HG03108 (cell line): Measurements from ENCODE around the gene VPS35L.

Experiments used
- ATAC-seq: cut with Tn5 transposase; IDR thresholded peaks from one replicate; pipeline ENCODE4 v1.9.1; 2021; ENCODE audit warnings: moderate library complexity; ENCODE audit not compliant: unreplicated experiment

The VPS35L gene

DNA sequence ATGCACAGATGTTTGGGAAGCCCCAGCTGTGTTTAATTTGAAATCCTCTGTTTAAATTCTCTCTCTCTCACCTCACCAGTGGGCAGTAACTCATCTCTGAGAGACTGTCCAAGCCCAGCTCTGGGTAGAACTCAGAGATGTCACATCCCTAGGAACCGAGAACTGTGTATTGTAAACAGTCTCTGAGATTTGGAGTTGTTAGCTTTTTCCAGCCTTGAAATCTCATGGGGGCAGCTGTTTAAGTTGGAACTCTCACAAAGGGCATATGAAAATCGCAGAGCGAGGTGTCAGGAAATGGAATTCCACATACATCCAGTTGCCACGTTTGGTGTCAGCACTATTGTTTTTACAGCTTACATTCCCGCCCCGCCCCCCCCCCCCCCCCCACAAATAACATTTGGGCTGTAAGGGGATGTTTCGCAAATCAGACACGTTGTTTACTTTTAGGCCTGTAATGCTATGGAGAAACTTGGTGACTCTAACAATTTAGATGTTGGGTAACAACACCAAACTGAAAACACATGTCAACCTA, 34.3 kb downstream of the VPS35L start:
- no peak for ATAC-seq

DNA sequence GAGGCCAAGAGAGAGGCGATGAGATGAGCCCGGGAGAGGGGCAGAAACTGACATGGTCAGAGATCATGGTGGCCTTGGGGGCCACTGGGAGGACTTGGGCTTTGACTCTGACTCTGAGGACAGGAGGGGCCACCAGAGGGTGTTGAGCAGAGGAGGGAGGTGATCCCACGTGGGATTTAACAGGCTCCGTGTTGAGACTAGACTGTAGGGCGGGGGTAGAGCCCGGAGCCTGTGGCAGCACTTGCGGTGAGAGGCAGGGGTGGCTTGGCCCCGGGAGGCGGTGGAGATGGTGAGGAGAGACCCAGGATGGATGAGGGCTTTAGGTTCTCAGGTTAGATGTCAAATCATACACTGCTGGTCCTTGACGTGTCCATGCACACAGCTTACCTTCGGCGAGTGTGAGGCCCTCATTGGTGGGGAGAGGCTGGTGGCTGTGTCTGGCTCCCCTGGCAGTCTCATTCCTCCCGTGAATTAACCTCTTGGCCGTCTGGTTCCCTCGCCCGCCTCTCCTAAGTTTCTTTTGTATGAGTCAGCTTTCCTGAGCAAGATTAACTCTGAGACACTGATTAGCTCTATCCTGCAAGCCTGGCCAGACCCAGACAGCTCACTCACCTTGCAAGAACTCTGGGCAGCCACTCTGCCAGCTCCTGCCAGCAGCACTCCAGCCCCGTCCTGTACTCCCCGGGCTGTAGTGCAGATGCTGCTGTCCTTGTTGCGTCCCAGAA, 39.7 kb downstream of the VPS35L start:
- no peak for ATAC-seq

DNA sequence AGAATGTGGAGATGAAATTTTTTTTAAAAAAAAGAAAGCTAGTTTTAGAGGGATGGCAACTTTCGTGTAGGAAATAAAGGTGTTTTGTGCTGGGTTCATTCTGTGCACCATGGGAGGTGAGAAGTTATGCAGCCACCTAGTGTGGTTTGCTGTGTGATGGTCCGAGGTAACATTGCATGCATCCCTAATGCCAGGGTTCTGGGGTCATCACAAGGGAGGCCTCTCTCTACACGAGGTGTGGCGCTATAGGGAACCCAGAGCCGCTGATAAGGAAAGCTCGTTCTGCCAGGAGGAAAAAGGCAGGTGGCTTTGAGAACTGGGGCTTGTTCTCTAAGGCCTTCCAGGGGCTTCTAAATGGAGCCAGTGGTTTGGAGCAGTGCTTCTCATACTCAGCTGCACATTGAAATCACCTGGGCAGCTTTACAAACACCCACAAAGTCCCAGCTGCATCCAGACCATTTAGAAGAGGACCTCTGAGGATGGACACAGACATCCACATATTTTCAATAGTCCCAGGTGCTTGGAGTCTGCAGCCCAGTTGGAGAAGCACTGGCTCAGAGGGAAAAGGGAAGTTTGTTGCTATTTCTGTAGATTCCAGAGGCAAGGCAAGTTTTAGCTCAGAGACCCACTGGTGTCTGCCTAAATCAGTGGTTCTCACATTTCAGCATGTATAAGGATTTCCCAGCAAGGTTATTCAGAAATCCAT, 43.5 kb downstream of the VPS35L start:
- ATAC-seq: no peak

DNA sequence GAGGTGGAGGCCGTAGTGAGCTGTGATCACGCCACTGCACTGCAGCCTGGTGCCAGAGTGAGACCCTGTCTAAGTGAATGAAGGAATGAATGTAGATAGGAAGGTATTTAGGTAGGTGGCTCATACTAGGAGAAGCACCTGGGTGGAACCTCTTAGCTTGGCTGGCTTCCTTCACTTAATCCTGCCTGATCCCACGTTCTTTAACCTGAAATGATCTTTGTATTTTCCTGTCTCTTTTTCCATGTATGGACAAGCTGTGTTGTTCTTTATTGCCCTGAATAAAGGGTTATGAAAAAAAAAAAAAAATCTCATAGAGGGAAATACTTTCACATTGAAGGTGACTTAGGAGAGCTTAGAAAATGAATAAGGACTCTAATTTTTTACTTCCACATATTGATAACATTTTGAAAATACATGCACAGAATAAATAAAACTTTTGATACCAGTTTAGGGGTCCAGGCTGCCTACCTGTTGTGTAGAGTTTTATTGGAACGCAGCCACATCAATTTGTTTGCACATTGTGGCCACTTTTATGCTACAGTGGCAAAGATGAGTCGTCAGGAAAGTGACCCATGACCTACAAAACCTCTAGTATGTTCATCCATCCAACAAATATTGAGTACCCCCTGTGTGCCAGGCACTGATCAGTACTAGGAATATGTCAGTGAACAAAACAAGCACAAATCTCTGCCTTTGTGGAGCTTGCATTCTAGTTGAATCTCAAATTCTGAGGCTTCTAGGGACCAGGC, 44.6 kb downstream of the VPS35L start:
- no peak for ATAC-seq

DNA sequence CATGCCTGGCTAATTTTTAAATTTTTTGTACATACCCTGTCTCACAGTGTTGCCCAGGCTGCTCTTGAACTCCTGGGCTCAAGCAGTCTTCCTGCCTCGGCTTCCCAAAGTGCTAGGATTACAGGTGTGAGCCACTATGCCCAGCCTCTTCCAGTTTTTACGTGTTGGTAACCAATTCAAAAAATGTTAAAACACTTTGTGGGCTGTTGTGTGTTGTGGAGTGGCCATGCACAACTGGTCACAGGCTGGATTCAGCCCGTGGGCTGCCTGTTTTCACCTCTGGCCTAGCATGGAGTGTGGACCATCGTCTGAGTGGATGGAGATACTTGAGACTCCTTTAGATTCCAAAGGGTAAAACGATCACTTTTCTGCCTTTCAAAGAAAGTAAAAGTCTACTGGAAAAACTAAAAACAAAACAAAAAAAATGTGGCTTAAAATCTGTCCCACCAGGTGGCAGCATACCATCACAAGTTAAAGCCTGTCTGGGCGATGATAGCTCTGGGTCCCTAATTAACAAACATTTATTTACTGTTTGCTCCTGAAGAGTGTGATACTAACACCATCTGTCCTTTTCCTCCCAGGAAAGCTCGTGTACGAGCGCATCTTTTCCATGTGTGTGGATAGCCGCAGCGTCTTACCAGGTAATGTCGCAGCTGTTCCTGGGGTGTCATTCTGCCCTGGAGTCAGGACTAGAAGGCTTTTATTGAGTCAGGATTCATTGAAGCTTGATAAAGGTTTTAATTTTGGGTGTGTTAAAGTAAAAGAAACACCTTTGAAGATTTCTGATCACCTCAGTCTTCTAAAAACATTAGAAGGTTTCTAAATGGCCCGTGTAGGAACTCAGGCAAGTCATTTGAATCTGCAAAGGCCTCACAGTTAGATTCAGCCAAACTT, 45.8 kb downstream of the VPS35L start:
- ATAC-seq: no peak

DNA sequence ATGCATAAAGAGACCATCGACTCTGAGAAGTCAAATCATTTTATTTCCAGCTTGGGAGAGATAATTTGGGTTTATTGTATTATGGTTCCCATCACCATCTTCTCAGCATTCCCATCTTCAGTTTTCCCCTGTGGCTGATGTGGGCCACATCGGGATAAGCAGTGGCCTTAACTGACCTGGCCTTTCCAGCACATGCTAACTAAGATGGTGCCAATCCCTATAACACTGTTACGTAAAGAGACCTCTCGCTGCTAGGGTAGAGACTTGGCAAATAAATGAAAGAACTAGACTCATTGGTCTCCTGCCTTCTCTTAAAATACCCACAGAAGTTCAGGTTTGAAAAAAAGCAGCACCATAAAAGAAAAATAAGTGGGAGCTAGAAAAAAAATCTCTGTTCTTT, 49.4 kb downstream of the VPS35L start:
- no peak for ATAC-seq

DNA sequence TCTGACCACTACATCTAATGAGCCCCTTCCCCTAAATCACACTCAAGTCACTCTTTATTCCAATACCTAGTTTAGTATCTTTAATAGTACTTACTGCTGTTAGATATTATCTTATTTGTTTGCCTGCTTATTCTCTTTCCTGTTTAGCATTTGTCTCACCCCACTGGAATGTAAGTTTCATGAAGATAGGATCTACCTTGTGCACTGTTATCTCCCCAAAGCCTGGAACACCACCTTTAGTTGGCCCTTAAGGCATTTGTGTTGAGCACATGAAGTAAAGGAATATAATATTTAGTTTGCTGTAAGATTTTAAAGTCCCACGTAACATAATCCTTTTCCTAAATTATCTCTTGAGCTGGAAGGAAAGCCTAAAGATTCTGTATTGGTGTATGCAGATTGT, 50.2 kb downstream of the VPS35L start:
- no peak for ATAC-seq

DNA sequence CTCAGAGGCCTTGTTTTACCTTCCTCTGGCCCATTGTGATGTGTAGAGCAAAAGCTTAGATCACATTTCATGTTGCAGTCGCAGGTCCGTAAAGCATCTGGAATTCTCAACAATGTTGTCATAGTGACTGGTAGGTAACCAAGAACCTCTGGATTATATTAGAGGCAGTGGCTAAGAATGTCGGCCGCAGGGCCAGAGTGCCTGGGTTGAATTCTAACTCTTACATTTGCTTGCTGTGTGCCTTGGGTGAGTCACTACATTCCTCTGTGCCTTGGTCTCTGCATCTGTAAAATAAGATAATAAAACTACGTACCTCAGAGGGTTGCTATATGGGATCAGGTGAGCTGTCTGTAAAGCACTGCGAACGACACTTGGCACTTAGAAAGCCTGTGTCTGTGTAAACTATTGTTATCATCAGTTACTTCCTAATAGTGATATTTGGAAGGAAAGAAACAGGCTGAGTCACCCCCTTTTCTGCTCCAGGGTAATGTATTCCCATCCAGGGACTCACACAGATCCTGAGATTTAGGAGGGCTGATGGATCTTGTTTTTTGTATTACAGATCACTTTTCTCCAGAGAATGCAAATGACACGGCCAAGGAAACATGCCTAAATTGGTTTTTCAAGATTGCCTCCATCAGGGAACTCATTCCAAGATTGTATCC, 52.2 kb downstream of the VPS35L start:
- no peak for ATAC-seq

DNA sequence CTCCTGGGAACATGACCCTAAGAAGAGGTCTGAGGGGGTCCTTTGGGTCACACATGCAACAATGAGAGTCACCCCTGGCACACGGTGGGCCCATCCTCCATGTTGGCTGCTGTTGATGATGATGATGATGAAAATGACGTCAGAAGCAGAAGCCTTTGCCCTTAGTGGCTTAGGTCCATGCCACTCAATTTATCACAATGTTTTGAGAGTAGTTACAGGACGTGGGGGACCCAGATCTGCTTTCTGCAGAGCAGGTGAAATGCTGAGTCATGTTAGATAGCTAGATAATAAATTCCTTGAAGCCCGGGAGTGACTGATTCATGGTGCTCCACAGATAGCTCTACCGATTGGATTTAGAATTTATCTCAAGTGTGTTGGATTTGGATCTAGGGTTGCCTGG, 53.9 kb downstream of the VPS35L start:
- no peak for ATAC-seq

DNA sequence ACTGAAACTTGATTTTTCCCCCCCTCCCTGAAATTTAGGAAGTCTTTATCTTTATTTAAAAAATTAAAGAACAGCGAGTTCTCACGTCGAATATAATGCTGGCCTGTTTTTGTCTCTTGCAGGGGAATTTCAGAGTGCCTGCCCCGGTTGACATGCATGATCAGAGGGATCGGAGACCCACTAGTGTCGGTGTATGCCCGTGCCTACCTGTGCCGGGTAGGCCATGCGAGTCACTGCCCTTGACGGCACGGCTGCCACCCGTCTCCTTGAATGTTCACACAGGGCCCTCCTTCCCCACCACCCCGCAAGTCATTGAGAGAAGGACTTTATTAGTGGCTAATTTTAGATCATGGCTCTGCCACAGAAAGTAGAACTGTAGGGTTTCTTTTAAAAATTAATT, 54.7 kb downstream of the VPS35L start:
- no peak for ATAC-seq

DNA sequence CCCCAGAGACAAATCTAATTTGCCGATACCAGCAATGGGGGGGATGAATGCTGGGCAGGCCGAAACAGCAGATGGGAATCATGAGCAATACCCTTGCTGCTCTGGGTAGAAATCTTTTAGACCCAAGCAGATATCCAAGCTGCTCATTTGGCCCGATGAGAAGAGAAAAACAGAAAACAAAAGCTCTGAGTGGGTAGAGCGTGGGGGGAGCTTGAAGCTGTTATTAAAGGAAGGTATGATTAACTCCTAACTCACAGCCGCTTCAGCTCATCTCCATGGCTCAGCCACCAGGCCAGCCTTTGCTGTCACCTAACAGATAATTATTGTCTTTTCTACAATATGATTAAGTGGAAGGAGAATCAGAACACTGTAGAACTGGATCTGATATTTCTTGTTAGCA, 58.3 kb downstream of the VPS35L start:
- no peak for ATAC-seq

DNA sequence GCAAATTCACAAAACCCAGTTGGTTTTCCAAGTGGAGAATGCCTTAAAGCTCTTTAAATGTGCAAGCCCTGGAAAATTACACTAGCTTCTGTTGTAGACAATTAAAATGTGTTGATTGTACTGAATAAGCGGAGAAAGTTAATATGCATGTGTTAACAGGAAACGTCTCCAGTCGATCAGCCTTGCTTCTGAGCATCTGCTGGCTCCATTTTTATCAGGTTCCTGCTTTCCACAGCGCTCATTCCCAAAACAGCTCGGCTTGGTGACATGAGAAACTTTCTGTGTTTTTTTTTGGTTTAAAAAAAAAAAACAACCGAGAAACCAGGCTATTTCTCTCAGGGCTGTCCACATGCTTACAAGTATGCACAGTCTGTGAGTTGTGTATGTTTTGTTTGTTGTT, 60.7 kb downstream of the VPS35L start:
- no peak for ATAC-seq

DNA sequence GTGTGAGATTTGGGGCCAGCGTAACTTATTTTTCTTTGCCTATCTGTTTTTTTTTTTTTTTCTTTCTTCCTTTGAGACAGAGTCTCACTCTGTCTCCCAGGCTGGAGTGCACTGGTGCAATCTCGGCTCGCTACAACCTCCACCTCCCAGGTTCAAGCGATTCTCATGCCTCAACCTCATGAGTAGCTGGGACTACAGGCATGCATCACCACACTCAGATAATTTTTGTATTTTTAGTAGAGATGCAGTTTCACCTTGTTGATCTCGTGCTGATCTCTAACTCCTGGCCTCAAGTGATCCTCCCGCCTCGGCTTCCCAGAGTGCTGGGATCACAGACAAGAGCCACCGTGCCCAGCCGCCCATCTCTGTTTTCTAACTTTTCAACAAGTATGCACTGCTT, 63.4 kb downstream of the VPS35L start:
- no peak for ATAC-seq

DNA sequence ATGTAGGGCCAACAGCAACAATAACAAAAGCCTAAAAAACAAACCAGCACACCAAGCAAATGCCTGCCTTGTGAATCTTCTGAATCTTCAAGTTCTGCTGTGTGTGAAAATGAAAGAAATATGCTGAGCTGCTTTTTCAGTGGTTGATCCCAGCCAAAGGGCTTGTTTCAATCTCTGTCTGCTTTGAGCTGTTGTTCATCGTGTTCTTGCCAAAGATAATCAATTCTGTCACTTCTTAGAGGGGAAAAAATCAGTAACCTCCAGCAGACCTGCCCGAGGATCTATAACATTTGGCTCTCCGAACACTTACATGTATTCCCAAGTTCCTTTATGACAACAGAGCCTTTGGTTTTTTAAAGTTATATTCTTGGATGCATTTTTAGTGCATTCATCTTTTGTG, 65.9 kb downstream of the VPS35L start:
- ATAC-seq: no peak

DNA sequence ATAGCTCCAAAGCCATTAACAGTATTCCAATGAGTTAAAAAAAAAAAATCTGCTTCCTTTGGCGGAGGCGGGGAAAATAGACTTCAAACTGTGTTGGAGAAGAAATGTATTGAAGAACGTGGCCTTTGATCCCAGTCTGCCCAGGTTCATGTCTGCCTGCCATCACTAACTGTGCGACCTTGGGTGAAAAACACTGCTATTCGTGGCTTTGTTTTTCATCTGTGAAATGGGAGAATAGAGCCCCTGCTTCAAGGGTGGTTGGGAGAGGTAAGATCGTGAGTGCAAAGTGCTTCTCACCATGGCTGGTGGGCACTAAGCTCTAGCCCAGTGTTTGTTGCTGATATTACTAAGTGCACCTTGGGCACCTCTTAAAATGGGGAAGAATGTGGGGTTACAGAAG, 69.5 kb downstream of the VPS35L start:
- ATAC-seq: no peak

DNA sequence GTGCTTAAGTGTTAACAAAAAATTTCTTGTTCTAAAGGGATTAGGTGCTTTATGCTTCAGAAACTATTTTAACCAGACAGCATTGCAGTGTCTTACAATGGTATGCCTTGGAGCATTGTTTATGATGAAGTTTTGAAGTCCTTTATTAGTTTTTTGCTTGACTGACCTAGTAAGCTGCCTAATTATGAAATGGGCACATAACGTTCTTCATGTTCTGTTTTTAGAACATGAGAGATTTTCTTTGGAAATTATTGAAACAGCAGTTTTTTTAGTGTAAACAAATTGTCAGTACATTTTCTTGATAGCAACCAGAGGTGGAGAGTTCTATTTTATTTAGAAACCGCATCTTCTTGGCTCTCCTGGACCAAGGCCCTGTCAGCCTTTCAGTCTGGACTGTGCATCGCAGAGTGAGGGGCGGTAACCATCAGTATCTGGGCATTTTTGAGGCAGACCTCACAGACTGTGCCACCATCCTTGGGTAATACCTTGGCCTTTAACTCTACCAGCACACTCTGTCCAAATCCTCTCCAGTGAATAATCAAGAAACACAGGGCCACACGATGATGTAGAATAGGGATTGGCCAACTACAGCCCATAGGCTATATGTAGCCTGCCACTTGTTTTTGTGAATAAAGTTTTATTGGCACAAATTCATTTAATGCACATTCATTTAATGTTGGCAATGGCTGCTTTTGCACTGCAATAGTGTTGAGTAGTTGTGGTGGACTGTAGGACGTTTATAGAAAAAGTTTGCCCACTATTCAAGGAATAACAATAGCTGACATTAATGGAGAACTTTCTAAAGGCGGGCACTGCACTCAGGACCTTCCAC, 81.1 kb downstream of the VPS35L start:
- ATAC-seq: no peak

DNA sequence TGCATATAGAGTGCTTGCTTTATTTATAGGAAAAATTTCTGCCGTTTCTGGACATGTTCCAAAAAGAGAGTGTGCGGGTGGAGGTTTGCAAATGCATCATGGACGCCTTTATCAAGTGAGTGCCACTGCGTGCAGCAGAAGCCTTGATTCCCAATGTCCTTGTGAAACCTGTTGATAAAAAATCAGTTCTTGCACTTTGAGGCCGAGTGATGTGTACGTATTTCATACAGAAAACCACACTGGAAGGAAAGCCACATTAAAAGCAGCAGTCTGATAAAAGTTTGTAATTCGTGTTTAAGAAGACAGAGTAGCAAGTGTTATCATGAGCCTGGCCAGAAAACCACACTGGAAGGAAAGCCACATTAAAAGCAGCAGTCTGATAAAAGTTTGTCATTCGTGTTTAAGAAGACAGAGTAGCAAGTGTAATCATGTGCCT, 84.5 kb downstream of the VPS35L start:
- ATAC-seq: no peak

DNA sequence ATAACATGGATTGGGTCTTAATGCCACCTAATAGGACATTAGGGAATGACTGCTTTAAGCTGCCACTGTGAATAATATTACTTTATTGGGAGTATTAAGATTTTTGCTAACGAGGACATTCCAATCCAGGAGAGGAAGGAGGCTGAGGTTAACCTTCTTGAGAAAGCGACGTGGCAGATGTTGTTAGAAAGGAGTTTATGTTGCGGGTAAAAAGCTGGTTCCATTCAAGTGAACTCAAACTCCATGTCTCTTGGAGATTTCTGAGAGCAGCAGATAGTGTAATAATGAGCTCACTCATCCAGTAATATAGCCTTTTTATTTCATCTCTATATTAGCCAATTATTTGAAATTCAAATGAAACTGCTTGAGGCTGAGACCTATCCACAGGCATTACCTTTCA, 87.0 kb downstream of the VPS35L start:
- no peak for ATAC-seq

DNA sequence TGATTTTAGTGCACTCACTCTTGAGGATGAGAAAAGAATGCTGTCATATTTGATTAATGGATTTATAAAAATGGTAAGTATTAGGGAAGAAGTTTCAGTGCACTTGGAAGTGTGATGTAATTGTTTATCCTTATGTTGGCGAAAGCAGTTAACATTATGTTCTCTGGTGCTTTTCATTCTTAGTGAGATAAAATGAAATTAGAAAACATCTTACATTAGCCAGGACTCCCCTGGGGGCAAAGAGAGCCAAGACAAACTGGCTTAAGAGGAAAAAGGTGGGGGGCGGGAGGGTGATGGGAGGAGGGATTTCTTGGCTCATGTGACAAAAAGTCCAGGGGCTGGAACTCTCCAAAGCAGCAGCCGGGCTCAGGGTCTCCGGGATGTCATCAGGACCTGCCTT, 89.4 kb downstream of the VPS35L start:
- ATAC-seq: no peak
